Neuronal stem cell (in vitro differentiated cells): ENCODE measurements around the gene RSPH1.

Source experiments
- DNase-seq: peaks from one replicate; pipeline ENCODE4 v3.0.0-alpha.2; 2013; ENCODE audit warnings: low spot score
- H2AFZ ChIP-seq: one replicate; pipeline ENCODE4 v1.6.1; 2013; ENCODE audit warnings: mild to moderate bottlenecking, low read length, inconsistent platforms
- H2AK5ac ChIP-seq: 2 replicates; pipeline ENCODE4 v1.6.1; 2013; ENCODE audit warnings: low read depth, mild to moderate bottlenecking, inconsistent platforms, low read length, moderate library complexity, mixed read lengths
- H2BK120ac ChIP-seq: 2 replicates; pipeline ENCODE4 v1.6.1; 2013; ENCODE audit warnings: low read depth, mild to moderate bottlenecking, inconsistent platforms, low read length, moderate library complexity, mixed read lengths
- H2BK12ac ChIP-seq: one replicate; pipeline ENCODE4 v1.6.1; 2013; ENCODE audit warnings: low read length, inconsistent platforms
- H2BK15ac ChIP-seq: 2 replicates; pipeline ENCODE4 v1.6.1; 2013; ENCODE audit warnings: mild to moderate bottlenecking, low read length, inconsistent platforms, mixed read lengths
- H2BK5ac ChIP-seq: one replicate; pipeline ENCODE4 v1.6.1; 2013; ENCODE audit warnings: inconsistent platforms, mild to moderate bottlenecking, low read length, moderate library complexity
- H3K14ac ChIP-seq: one replicate; pipeline ENCODE4 v1.6.1; 2013; ENCODE audit warnings: low read length, inconsistent platforms
- H3K18ac ChIP-seq: 2 replicates; pipeline ENCODE4 v1.6.1; 2013; ENCODE audit warnings: low read length, inconsistent platforms
- H3K23ac ChIP-seq: 2 replicates; pipeline ENCODE4 v1.6.1; 2013; ENCODE audit warnings: low read depth, mild to moderate bottlenecking, mixed read lengths, low read length, inconsistent platforms; ENCODE audit not compliant: poor library complexity
- H3K27ac ChIP-seq: replicated peaks from 3 replicates; pipeline ENCODE4 v1.5.1; 2013; ENCODE audit warnings: low read length, inconsistent platforms
- H3K27me3 ChIP-seq, 3 experiments: 2 replicates each; pipeline ENCODE4 v1.6.1; 2013; ENCODE audit warnings: low read length in 3 of 3, mild to moderate bottlenecking in 2 of 3, inconsistent platforms in 1 of 3, low read depth in 1 of 3, mixed read lengths in 1 of 3, moderate library complexity in 1 of 3; ENCODE audit not compliant: control insufficient read depth in 3 of 3, insufficient read depth in 3 of 3
- H3K36me3 ChIP-seq, 2 donors: replicated peaks in 1 of 2; 2 replicates each; pipeline ENCODE4 v1.6.1; 2013; ENCODE audit warnings: low read length in 2 of 2; ENCODE audit not compliant: control insufficient read depth in 2 of 2, insufficient read depth in 2 of 2
- H3K4ac ChIP-seq: 2 replicates; pipeline ENCODE4 v1.6.1; 2013; ENCODE audit warnings: inconsistent platforms, mild to moderate bottlenecking, low read length, moderate library complexity
- H3K4me1 ChIP-seq, 2 donors: 1 replicate in 1 of 2; 2 replicates in 1 of 2; pipeline ENCODE4 v1.6.1; 2013; ENCODE audit warnings: low read length in 2 of 2, low read depth in 1 of 2; ENCODE audit not compliant: control insufficient read depth in 2 of 2, insufficient read depth in 1 of 2
- H3K4me2 ChIP-seq: one replicate; pipeline ENCODE4 v1.6.1; 2013; ENCODE audit warnings: mild to moderate bottlenecking, low read length, inconsistent platforms; ENCODE audit not compliant: insufficient read depth, poor library complexity, severe bottlenecking
- H3K4me3 ChIP-seq, 2 donors: 2 replicates each; pipeline ENCODE4 v1.5.1; 2013; ENCODE audit warnings: low read length in 2 of 2, mild to moderate bottlenecking in 2 of 2, inconsistent platforms in 1 of 2, moderate library complexity in 1 of 2
- H3K79me1 ChIP-seq: one replicate; pipeline ENCODE4 v1.6.1; 2013; ENCODE audit warnings: low read depth, mild to moderate bottlenecking, inconsistent platforms, low read length, moderate library complexity
- H3K9ac ChIP-seq: one replicate; pipeline ENCODE4 v1.6.1; 2013; ENCODE audit warnings: mild to moderate bottlenecking, low read depth, low read length, inconsistent platforms; ENCODE audit not compliant: poor library complexity
- H3K9me3 ChIP-seq, 2 donors: replicated peaks in 1 of 2; 2 replicates each; pipeline versions ENCODE3 to v1.6.1; 2013; ENCODE audit warnings: low read length in 2 of 2, mild to moderate bottlenecking in 2 of 2, inconsistent platforms in 1 of 2, low read depth in 1 of 2, mixed read lengths in 1 of 2, moderate library complexity in 1 of 2; ENCODE audit not compliant: control insufficient read depth in 2 of 2, insufficient read depth in 1 of 2
- H4K8ac ChIP-seq: one replicate; pipeline ENCODE4 v1.6.1; 2013; ENCODE audit warnings: low read depth, mild to moderate bottlenecking, inconsistent platforms, low read length, moderate library complexity
- H4K91ac ChIP-seq: one replicate; pipeline ENCODE4 v1.6.1; 2013; ENCODE audit warnings: low read length, low read depth, mild to moderate bottlenecking, inconsistent platforms; ENCODE audit not compliant: poor library complexity
- WGBS, 2 donors: extraction: QIAGEN DNeasy Blood & Tissue Kit; methylation state at CpG; one replicate each; pipeline ENCODE4 v1.1.7; 2013; ENCODE audit warnings: missing lambda C conversion rate in 2 of 2, mixed read lengths in 1 of 2; ENCODE audit not compliant: insufficient read length in 2 of 2, insufficient replicate concordance in 1 of 2; ENCODE audit errors: extremely low coverage in 2 of 2; 5-methylcytosine and 5-hydroxymethylcytosine counted together

Gene RSPH1

DNA sequence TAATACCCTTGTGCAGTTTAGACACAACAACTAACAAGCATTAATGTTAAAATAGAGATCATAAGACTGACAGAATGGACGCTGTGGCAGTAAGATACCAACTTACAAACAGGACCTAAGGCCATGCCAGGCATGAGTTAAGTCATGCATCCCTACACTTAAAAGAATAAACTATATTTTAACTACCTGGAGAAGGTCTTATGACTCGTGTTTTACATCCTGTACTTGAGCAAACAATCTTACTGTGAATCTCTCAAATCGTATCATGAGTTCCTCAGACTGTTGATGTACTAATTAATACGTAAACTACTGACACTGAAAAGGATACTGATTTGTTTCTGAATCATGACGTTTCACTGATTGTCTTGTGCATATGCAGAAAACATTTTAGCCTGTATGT, 2.0 kb upstream of the RSPH1 start:
- no peak for DNase-seq
- Histone ChIP-seq H3K27ac (no peak overlapping the region), H4K8ac (no peak overlapping the region), H2BK12ac (no peak overlapping the region), H3K9me3 (no peaks in the 10 kb centered on the region), H3K4me2 (no peak overlapping the region), H2AFZ (no peak overlapping the region), H2BK5ac (no peak overlapping the region), H3K4ac (no peak overlapping the region), H3K4me1 (peaks cover 8 to 10% of the 10 kb centered on the region in 2 donors), H3K9ac (no peak overlapping the region), H3K79me1 (no peaks in the 10 kb centered on the region), H2BK15ac (no peak overlapping the region), H3K23ac (no peak overlapping the region), H2BK120ac (no peak overlapping the region), H3K4me3 (no peak overlapping the region), H3K27me3 (peaks cover 0 to 17% (median 0%) of the 10 kb centered on the region in 3 experiments), H3K14ac (no peak overlapping the region), H3K36me3 (no peaks in the 10 kb centered on the region), H2AK5ac (no peak overlapping the region), H3K18ac (no peak overlapping the region), H4K91ac (no peak overlapping the region)
- WGBS, 2 donors = no CpG with 5 or more reads among the region's 5 CpGs

- H2BK5ac ChIP-seq = peak overlapping the region; percentile 57
- H2BK15ac ChIP-seq = no peak overlapping the region
- peak overlapping the region; percentile 83 for H2AK5ac ChIP-seq
- WGBS, 2 donors = no CpG with 5 or more reads among the region's 19 CpGs
- no peak overlapping the region for H3K14ac ChIP-seq
- peaks cover 8 to 10% of the 10 kb centered on the region in 2 donors for H3K4me1 ChIP-seq
- H3K27me3 ChIP-seq = peaks cover 0 to 17% (median 0%) of the 10 kb centered on the region in 3 experiments
- H2BK120ac ChIP-seq = no peak overlapping the region
- no peak overlapping the region for H2BK12ac ChIP-seq
- peak overlapping the region; percentile 85 for H3K9ac ChIP-seq
- peak overlapping the region; percentile 83 for H3K4me2 ChIP-seq
- H4K8ac ChIP-seq = peak overlapping the region; percentile 33
- peak overlapping the region; percentile 94 for H3K18ac ChIP-seq
- H2AFZ ChIP-seq = peak overlapping the region; percentile 95
- no peaks in the 10 kb centered on the region for H3K9me3 ChIP-seq
- DNase-seq = no peak
- peak overlapping the region; percentile 65 for H3K27ac ChIP-seq
- no peaks in the 10 kb centered on the region for H3K79me1 ChIP-seq
- no peak overlapping the region for H3K4ac ChIP-seq
- no peak overlapping the region for H3K23ac ChIP-seq
- peak overlapping the region; percentile 22 for H4K91ac ChIP-seq
- H3K36me3 ChIP-seq = no peaks in the 10 kb centered on the region
- peak overlapping the region; percentile 64 to 83 for H3K4me3 ChIP-seq
These were observed 797 bp upstream of the RSPH1 start for GRCh38 chr21:42496839-42497202.

- H3K27ac ChIP-seq = no peak overlapping the region
- no peak overlapping the region for H3K14ac ChIP-seq
- WGBS, 2 donors = no CpG with 5 or more reads among the region's 18 CpGs
These were observed 282 bp downstream of the RSPH1 start for GRCh38 chr21:42495765-42496119.

GRCh38 chr21:42495027-42495426, 997 bp downstream of the RSPH1 start:
- Histone ChIP-seq H3K27me3 (peaks cover 0 to 17% (median 0%) of the 10 kb centered on the region in 3 experiments), H2BK12ac (no peak overlapping the region), H3K9me3 (no peaks in the 10 kb centered on the region), H4K91ac (no peak overlapping the region), H3K18ac (no peak overlapping the region), H3K27ac (no peak overlapping the region), H2BK5ac (peak overlapping the region; percentile 35), H3K4ac (no peak overlapping the region), H3K4me3 (no peak overlapping the region), H2BK120ac (no peak overlapping the region), H2AK5ac (peak overlapping the region; percentile 10), H3K23ac (no peak overlapping the region), H4K8ac (no peak overlapping the region), H3K9ac (peak overlapping the region; percentile 26), H3K4me2 (no peak overlapping the region), H3K36me3 (no peaks in the 10 kb centered on the region), H2AFZ (no peak overlapping the region), H3K14ac (no peak overlapping the region), H3K79me1 (no peaks in the 10 kb centered on the region), H2BK15ac (no peak overlapping the region), H3K4me1 (peaks cover 8 to 10% of the 10 kb centered on the region in 2 donors)
- WGBS, 2 donors = no CpG with 5 or more reads among the region's 5 CpGs
- no peak for DNase-seq

More at GRCh38 chr21:42495765-42496119, 282 bp downstream of the RSPH1 start:
- no peak overlapping the region for H2BK12ac ChIP-seq
- peaks cover 0 to 17% (median 0%) of the 10 kb centered on the region in 3 experiments for H3K27me3 ChIP-seq
- no peak overlapping the region for H4K8ac ChIP-seq
- no peaks in the 10 kb centered on the region for H3K36me3 ChIP-seq
- no peaks in the 10 kb centered on the region for H3K9me3 ChIP-seq
- H3K23ac ChIP-seq = no peak overlapping the region
- no peaks in the 10 kb centered on the region for H3K79me1 ChIP-seq
- H3K4ac ChIP-seq = no peak overlapping the region
- no peak overlapping the region for H4K91ac ChIP-seq
- H3K4me3 ChIP-seq = peak overlapping the region; percentile 64 to 80
- peak overlapping the region; percentile 78 for H3K4me2 ChIP-seq
- H2AFZ ChIP-seq = peak overlapping the region; percentile 84
- no peak overlapping the region for H2BK5ac ChIP-seq
- no peak overlapping the region for H2BK15ac ChIP-seq
- no peak overlapping the region for H2AK5ac ChIP-seq
- H2BK120ac ChIP-seq = no peak overlapping the region
- peaks cover 8 to 10% of the 10 kb centered on the region in 2 donors for H3K4me1 ChIP-seq
- DNase-seq = no peak
- peak overlapping the region; percentile 9 for H3K9ac ChIP-seq
- peak overlapping the region; percentile 20 for H3K18ac ChIP-seq
